OCI-LY7 (cell line): ENCODE measurements around the gene STX17. TPM values are rescaled to one million over a fixed set of nuclear protein-coding genes. Genes with fewer than 3 reads are reported as not detected.

Experiments
- BruUV-seq: library from RNA; stranded (reverse); fragments of 400-500 nt; replicated peaks from 2 replicates; lab custom pipeline; 2021; lab: Mats Ljungman, UMichigan
- CTCF ChIA-PET: fragments of 300-600 bp; sonication (Branson Sonifier 250); formaldehyde crosslinking; loops from one replicate; lab custom pipeline; 2022; ENCODE audit warnings: antibody characterized with exemption; ENCODE audit not compliant: unreplicated experiment; lab: Charles Lee
- POLR2A ChIA-PET: fragments of 300-600 bp; sonication (Branson Sonifier 250); formaldehyde crosslinking; loops from one replicate; lab custom pipeline; 2022; ENCODE audit warnings: antibody characterized with exemption; lab: Charles Lee
- DNase-seq: peaks from one replicate; pipeline ENCODE4 v3.0.0-alpha.2; 2015; ENCODE audit warnings: low spot score
- H2AFZ ChIP-seq: fragments of 200-600 bp; sonication (generic), shearing (Covaris generic); 2 replicates; pipeline ENCODE4 v1.6.1; 2014; ENCODE audit warnings: mild to moderate bottlenecking, antibody characterized with exemption, low read length, moderate library complexity
- H3K27ac ChIP-seq: fragments of 200-600 bp; sonication (generic); 2 replicates; pipeline ENCODE4 v1.5.1; 2014; ENCODE audit warnings: mixed run types, low read depth, mild to moderate bottlenecking, moderate library complexity, low read length, inconsistent platforms; ENCODE audit not compliant: poor library complexity, severe bottlenecking
- H3K36me3 ChIP-seq: fragments of 200-600 bp; sonication (generic); 2 replicates; pipeline ENCODE4 v1.6.1; 2014; ENCODE audit warnings: mild to moderate bottlenecking, antibody characterized with exemption, low read length, moderate library complexity, mixed read lengths; ENCODE audit not compliant: insufficient read depth
- H3K4me1 ChIP-seq: fragments of 200-600 bp; sonication (generic); 2 replicates; pipeline ENCODE4 v1.5.1; 2014; ENCODE audit warnings: mild to moderate bottlenecking, low read length; ENCODE audit not compliant: insufficient read depth, poor library complexity, severe bottlenecking
- H3K4me2 ChIP-seq: fragments of 200-600 bp; sonication (generic); 2 replicates; pipeline ENCODE4 v1.6.1; 2014; ENCODE audit warnings: mild to moderate bottlenecking, low read length
- H3K4me3 ChIP-seq: fragments of 200-600 bp; sonication (generic); 2 replicates; pipeline ENCODE4 v1.5.1; 2014; ENCODE audit warnings: mild to moderate bottlenecking, low read depth, low read length; ENCODE audit not compliant: poor library complexity, severe bottlenecking
- H3K79me2 ChIP-seq: fragments of 200-600 bp; sonication (generic); 2 replicates; pipeline ENCODE4 v1.6.1; 2016; ENCODE audit warnings: low read depth, mild to moderate bottlenecking, low read length, moderate library complexity, mixed read lengths; ENCODE audit not compliant: insufficient read depth
- H3K9me2 ChIP-seq: fragments of 200-600 bp; sonication (generic); 2 replicates; pipeline ENCODE4 v1.6.1; 2016; ENCODE audit warnings: mild to moderate bottlenecking, low read length, mixed read lengths; ENCODE audit not compliant: insufficient read depth
- H3K9me3 ChIP-seq: fragments of 200-600 bp; sonication (generic); 2 replicates; pipeline ENCODE4 v1.6.1; 2014; ENCODE audit warnings: mild to moderate bottlenecking, mixed run types, low read length, mixed read lengths
- H4K20me1 ChIP-seq: fragments of 200-600 bp; sonication (generic); 2 replicates; pipeline ENCODE4 v1.6.1; 2014; ENCODE audit warnings: mild to moderate bottlenecking, antibody characterized with exemption, low read length, moderate library complexity, mixed read lengths; ENCODE audit not compliant: insufficient read depth
- CTCF ChIP-seq: fragments of 200-600 bp; sonication (generic); conservative IDR thresholded peaks from 2 replicates; pipeline ENCODE4 v1.5.1; 2014; ENCODE audit warnings: mild to moderate bottlenecking, antibody characterized with exemption, low read length, moderate library complexity, mixed read lengths
- EZH2phosphoT487 ChIP-seq: fragments of 200-600 bp; sonication (generic); IDR thresholded peaks from 2 replicates; pipeline ENCODE4 v1.6.1; 2018; ENCODE audit warnings: low read depth, borderline replicate concordance, mild to moderate bottlenecking, mixed run types, antibody characterized with exemption, low read length, moderate library complexity, mixed read lengths
- intact Hi-C: fragments of 100-400 bp; cut with micrococcal nuclease; formaldehyde crosslinking; loops from one replicate; pipeline ENCODE4 v1.10.0; 2022; ENCODE audit not compliant: unreplicated experiment
- total RNA-seq, 2 experiments: library from RNA; depleted of rRNA in 1 of 2; stranded (reverse); fragments of >200 nt in 1 of 2; shearing (Covaris generic) in 1 of 2; gene quantifications; 2 replicates each; pipeline ENCODE4 v1.2.3, GENCODE V29; 2014 to 2022

STX17 gene
- total RNA-seq, 2 experiments from 2014 or later, result 12.1 to 21.5 TPM

DNA sequence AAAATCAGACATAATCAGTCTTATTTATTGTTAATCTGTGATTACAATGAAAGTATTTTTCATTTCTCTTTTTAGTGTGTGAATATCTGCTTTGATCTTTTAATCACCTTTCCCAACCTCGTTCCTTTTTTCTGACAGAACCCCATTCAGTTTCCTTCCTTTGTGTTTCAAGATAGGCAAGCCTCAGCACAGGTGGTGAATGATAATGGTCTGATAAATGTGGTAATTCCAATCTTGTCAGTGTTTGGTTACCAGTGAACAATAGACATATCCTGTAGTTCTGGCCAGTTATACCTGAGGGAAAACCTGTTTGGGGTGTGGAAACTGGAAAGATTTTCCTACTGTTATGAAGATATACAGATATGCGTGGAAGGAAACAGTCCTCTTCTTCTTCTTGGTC, 13.5 kb downstream of the STX17 start:
- H3K4me1 ChIP-seq, result no peaks in the 10 kb centered on the region
- no peak overlapping the region for H3K4me3 ChIP-seq
- intact Hi-C loops, result no loop called here
- no peak for DNase-seq
- no peak for TF ChIP-seq EZH2phosphoT487
- TF ChIP-seq CTCF, result no peak
- POLR2A ChIA-PET, result interaction anchor here (1.0 kb wide), 1 partner anchor 277 kb away, joined by 3 read pairs; no protein-coding TSS in a partner anchor
- no peak overlapping the region for H2AFZ ChIP-seq
- no peaks in the 10 kb centered on the region for H4K20me1 ChIP-seq
- H3K27ac ChIP-seq, result no peak overlapping the region
- CTCF ChIA-PET, result no interaction called here
- H3K79me2 ChIP-seq, result no peaks in the 10 kb centered on the region
- BruUV-seq, result no TSS peak
- H3K9me3 ChIP-seq, result no peaks in the 10 kb centered on the region
- H3K36me3 ChIP-seq, result peaks cover 60% of the 10 kb centered on the region
- H3K9me2 ChIP-seq, result no peaks in the 10 kb centered on the region
- no peak overlapping the region for H3K4me2 ChIP-seq

DNA sequence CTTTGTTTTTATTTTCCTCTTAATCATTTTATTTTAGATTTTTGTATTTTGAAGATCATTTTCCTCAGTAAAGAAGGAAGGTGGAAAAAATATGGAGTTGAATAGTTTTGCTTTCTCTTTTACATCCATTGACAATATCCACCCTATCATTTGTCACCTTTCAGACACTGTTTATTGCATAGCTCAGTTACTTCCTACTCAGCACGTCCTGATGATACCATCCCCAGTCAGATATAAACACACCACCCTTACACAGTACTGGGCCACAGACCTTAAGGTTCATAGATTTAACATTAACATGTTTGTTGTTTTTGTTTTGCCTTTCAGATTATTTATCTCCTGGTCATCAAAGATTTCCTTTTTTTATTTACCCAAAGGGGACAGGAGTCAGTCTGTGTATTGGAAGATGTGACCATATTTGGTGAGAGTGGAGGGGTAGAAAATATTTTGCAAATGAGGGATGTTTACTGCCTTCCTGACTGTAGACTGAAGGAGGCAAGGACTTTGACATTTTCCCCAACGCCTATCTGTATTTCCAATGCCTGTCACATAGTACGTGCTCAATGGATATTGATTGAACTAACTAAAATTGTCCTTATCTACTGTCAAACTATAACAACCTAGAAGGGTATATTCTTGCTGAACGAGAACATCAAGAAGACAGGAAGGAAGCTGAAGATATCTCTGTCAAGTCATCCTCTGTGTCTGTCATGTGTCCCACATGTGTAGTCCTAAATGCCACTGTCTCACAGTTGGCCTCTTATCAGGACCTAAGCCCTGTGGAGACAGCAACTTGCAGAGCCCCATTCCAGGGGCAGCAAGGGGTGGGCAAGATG, 15.6 kb downstream of the STX17 start:
- intact Hi-C loops, result no loop called here

More for the DNA sequence above, 15.6 kb downstream of the STX17 start:
- Histone ChIP-seq H3K9me2 (no peaks in the 10 kb centered on the region), H4K20me1 (no peaks in the 10 kb centered on the region), H3K36me3 (peaks cover 49% of the 10 kb centered on the region), H2AFZ (no peak overlapping the region), H3K4me2 (no peak overlapping the region), H3K79me2 (no peaks in the 10 kb centered on the region), H3K9me3 (0 out of 2 replicates have a peak, but pooled peaks cover 7% of the 10 kb centered on the region), H3K27ac (no peak overlapping the region), H3K4me1 (no peaks in the 10 kb centered on the region), H3K4me3 (no peak overlapping the region)
- ChIA-PET CTCF (no interaction called here), POLR2A (no interaction called here)
- DNase-seq, result no peak
- no TSS peak for BruUV-seq
- TF ChIP-seq EZH2phosphoT487 (no peak), CTCF (no peak)
